ENCODE results near the gene TIMP2. TPM values are rescaled to one million over a fixed set of nuclear protein-coding genes. Genes with fewer than 3 reads are reported as not detected.
A peak's percentile ranks its signal among the peaks of the same experiment; 100 is the strongest.

TIMP2 gene
- polyA plus RNA-seq, 4 donors = 139 to 182 (median 162) TPM

DNA sequence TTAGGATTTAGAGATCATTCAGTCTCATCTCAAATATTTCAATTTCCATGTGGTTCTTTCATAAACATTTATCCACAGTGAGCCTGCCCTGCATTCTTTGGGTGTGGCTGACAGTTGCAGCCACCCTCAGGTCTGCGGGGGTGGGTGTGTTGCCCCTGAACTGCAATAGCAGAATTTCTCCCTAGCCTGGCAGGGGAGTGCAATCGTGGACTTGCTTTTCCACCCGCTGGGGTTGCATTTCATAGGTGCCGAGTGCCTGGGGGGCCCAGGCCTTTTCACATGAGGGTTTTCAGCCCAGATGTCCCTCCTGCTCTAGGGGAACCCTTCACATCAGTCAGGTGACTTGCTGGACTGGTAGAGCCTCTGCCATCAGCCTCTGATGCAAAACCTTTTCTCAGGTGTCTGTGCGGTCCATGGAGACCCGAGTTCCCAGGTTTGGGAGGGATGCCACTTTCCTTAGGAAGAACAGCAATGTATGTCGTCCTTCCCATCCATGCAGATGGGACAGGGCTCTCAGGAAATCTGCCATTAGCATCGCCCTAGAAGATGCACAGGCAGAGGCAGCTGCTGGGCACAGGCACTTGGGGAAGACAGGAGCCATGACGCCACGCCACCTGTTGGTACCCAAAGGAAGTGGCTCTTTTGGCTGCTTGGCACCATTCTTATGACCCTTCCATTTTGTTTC is 82.2 kb downstream of the TIMP2 start:
- DNase-seq (ENCODE audit: low read depth in 4 of 4, low spot score in 2 of 4) = no peak

DNA sequence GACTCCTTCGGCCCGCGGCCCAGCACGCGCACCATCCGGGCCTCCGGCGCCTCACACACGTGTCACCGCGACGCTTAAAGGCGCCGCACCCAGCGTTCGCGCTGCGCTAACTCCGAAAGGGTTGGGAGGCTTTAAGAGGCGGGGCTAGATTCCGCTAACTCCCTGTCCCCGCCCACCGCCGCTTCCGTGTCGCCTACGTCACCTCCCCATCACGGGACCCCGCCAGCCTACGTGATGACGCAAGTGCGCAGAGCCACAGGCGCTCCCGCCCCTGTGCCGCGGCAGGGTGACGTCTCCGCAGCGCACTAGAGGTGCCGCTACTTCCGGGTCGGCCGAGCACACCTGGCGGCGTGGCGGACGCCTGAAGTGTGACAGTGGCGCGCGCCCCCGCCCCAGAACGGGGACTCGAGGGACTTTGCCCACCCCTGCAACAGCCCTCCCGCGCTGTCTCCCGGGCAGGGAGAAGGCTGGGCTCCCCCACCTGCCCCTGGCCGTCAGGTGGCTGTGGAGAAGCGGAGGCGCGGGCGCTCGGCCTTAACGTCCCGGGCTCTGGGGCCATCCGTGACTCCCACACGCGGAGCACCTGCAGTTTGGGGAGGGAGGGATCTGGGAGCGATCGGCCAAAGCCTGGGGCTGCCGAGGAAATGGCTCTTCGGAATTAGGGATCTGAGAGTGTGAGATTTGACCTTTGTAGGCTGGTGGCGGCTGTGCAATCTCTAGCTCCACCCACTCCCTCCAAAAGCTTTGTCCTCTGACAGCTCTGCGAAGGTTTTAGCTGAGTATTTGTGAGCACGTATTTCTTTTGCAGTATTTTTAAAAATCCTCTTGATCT is 84.2 kb downstream of the TIMP2 start, which contains the start of gene USP36:
Gene USP36 (minus strand): TSS at position 35 of the 832 bp plus-strand sequence. CDS start 4,451 bp downstream, outside the sequence.
- peak; percentile 95 to 99 (median 98) for DNase-seq (ENCODE audit: low read depth in 4 of 4, low spot score in 2 of 4)

DNA sequence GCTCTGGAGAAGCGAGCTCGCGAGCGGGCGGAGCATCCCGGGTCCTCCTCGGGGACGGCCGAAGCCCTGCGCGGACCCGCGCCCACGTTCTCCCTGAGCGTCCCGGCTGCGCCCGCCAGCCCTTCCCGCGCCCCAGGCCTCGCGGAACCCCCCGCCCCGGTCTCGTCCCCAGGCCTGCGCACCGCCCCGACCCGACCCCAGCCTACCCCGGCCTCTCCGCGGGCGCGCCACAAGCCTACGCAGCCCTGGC is 84.7 kb downstream of the TIMP2 start:
- DNase-seq (ENCODE audit: low read depth in 4 of 4, low spot score in 2 of 4) = no peak

DNA sequence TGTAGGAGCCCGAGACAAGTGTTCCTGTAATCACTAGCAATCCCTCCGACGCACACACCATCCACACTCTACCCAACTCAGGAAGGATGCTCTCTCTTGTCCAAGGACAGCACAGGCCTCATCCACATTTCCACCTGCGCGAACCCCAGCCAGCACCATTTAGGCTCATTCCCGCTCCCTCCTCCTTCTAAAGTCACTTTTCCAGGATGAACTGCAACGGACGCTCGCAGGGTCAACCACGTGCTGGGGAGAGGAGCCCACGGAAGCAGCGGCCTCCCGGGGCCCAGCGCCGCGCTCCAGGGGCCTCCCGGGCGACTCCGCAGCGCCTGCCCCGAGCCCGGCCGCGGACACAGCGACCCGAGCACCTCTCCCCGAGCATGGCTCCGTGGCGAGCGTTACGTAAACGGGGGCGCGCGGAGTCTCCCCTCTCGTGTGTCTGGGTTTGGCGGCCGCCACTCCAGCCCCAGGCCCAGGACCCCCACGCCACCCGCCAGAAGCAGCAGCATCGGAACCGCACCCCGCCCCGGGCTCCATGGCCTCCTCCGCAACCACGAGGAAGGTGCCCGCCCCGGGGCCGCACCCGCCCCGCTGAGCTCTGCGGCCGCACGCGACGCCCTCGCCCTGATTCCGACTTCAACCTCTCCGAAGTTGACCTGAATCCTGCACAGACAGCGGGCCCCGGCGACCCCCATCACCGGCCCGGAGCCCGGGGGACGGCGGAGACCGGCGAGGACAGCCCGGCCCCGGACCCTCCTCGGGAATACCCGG is 85.2 kb downstream of the TIMP2 start:
- no peak for DNase-seq (ENCODE audit: low read depth in 4 of 4, low spot score in 2 of 4)

DNA sequence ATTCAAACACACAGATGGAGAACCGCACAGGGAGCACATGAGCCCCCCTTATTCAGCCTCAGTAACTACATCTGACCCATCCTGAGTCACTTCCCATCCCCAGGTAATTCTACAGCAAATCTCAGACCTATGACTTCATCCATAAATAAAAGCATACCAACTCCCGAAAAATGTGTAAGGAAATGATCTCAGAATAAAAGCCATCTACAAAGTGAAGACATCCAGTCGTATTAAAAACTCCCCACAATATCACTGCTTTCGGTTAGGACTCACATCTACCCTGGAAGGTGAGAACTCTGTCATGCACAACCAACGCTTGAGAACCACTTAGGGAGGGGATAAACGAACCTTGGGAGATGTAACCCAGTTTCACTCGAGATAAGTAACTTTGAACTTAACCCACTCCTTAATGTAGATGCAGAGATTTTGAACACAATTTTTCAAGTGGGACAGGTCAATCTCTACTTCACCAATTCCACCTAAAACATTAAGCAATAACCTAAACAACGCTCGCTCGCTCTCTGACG is 85.9 kb downstream of the TIMP2 start:
- DNase-seq (ENCODE audit: low read depth in 4 of 4, low spot score in 2 of 4) = no peak

DNA sequence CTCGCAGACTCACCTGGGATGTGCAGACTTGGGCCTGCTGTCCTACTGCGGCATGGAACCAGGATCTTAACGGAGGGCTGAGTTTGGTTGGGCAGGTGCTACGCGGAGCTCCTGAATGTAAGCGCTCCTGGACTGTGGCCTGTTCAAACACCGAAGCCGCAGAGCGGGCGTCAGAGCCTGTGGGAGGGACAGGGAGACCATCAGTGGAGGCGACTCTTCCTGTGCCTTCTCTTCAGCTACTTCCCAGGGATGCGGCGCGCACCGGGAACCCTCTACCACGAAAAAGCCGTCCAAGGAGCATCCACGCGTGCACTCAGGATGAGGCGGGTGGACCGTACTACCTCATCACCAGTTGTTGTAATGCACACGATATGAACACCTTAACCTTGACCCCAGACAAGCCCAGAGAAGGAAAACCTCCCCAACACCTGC is 86.6 kb downstream of the TIMP2 start:
- DNase-seq (ENCODE audit: low read depth in 4 of 4, low spot score in 2 of 4) = no peak

DNA sequence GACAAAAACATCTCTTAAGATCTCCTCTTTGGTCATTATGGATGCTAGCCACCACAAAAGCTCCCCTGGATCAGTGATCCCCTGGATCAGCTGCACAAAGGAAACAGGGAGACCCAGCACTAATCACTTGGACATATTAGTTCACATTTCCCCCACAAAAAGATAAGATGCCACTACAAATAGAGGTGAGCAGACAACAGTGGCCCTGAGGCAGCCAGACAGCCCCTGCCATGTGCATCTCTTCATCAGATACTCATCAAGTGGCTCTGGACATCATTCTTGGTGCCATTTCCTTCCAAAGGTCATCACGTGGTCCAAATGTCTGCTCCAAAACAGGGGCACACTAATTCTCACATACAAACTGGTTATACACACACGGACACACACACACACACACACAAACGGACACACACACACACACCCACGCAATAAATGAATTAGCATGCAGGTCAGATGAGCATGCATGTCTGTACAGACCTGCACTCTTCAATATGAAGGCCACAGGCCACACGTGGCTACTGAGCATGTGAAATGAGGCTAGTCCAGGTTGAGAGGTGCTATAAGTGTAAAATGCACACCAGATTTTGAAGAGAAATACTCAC is 88.7 kb downstream of the TIMP2 start:
- DNase-seq (ENCODE audit: low read depth in 4 of 4, low spot score in 2 of 4) = no peak

DNA sequence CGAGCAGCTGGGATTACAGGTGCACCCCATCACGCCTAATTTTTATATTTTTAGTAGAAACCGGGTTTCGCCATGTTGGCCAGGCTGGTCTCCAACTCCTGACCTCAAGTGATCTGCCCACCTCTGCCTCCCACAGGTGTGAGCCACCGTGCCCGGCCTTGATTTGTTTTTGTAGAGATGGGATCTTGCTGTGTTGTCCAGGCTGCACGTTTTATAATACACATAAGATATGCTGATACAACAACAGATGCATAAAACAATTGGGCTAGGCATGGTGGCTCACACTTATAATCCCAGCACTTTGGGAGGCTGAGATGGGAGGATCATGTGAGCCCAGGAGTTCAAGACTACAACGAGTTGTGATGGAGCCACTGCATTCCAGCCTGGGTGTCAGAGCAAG is 90.6 kb downstream of the TIMP2 start:
- no peak for DNase-seq (ENCODE audit: low read depth in 4 of 4, low spot score in 2 of 4)

DNA sequence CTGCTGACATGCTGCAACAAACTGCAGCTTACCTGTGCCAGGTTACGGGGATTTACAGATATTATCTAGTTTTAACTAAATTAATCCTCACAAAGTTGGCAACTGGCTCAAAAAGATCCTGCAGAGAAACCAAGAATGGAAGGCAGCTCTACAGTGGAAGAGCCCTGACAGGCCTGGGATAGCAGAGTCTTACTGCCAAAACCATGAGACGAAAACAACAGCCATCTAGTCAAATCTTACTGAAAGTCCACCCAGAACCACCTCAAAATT is 92.7 kb downstream of the TIMP2 start:
- DNase-seq (ENCODE audit: low read depth in 4 of 4, low spot score in 2 of 4) = no peak

DNA sequence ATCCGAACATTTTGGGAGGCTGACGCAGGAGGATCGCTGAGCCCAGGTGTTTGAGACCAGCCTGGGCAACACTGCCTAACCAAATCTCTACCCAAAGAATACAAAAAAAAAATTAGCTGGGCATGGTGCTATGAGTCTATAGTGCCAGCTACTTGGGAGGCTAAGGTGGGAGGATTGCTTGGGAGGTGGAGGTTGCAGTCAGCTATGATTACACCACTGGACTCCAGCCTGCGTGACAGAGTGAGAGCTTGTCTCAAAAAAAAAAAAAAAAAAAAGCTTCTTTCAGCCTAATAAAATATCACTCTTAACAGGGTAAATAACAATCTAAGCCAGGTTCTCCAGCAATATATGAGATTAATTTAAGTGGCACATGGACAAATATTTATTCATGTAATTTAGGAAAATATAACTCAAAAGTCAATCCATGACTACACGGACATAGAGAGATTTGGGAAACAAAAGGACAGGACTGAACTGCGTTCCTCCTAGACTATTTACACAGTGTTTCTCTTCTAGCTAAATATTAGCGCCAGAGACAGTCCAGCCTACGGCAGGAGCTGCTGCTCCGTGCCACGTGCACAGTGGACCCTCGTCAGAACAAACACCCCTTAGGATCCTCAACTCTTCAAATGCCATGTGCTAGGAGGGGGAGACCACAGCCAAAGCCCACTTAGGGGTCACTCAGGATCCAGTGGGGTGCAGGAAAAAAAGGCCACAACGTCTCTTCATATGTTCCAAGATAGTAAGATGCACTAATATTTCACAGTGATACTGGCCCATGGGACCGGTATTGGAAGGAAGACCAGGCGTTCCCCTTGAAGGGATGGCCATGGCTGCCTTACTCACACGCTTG is 93.3 kb downstream of the TIMP2 start:
- DNase-seq (ENCODE audit: low read depth in 4 of 4, low spot score in 2 of 4) = no peak

DNA sequence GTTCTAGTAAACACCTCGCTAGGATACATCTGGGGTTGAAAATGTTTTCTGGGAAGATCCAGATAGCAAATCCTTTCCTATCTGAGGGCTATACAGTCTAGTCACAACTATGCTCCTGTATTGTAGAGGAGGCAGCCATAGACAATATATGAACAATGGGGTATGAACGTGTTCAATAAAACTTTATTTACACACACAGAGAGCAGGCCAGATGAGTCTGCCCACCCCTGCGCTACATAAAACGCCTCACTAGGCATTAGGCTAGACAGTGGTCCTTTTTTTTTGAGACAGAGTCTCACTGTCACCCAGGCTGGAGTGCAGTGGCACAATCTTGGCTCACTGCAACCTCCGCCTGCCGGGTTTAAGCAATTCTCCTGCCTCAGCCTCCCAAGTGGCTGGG is 95.7 kb downstream of the TIMP2 start:
- DNase-seq (ENCODE audit: low read depth in 4 of 4, low spot score in 2 of 4) = no peak

DNA sequence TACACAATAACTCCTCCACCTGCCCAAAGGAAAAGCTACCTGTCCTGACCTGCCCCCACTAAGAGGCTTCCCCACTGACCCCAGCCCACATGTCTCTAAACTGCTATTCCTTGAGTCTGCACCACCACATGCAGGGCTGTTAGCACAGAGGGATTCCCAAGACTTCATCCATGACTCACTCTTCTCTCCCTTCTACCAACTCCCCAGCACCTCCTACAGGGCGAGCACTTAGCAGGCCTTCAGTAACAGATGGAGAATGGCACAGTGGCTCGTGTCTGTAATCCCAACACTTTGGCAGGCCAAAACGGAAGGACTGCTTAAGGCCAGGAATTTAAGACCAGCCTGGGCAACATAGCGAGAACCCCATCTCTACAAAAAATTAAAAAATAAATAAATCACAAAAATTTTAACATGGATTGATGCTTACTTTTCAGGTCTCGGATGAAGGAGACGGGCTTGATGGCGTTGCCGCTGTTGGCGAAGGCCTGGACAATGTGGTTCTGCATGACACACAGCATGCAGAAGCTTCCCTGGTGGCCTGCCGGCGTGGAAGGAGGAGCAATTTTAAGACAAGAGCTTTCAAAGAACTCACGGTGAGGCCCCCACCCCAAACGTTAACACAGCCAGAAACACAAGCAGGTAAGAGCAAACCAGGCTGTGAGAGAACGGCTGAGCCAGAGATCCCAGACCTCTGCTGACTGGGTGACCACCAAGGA is 96.6 kb downstream of the TIMP2 start:
- DNase-seq (ENCODE audit: low read depth in 4 of 4, low spot score in 2 of 4) = no peak

DNA sequence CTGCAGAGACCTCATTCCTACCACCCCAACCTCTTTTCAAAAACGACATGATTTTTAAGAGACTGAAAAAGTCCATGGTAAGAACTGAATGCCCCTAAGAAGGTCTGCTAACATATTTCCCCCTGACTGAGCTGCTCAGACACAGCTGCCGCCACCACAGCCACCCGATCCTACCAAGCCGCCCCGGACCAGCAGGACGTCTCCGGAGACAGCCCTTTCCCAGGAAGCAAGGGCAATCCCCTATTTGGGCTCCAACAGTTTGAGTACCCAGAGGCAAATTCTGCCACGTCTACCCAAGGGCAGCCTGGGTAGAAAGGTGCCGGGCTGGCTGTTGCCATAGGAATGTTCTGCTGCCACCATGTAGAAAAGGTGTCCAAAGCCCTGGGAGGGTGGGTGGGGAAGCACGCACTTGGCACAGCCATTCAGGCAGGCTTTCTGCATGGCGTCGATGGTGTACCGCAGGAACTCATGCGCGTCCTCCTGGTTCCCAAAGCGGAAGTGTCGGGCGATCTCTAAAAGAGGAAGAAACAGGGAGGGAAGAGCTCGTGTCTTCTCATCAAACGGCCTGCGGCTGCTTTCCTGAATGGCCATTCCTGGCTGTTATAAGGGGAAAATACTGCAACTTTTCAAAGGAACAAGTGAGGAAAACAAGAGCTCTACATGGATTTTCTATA is 98.2 kb downstream of the TIMP2 start:
- DNase-seq (ENCODE audit: low read depth in 4 of 4, low spot score in 2 of 4) = no peak

DNA sequence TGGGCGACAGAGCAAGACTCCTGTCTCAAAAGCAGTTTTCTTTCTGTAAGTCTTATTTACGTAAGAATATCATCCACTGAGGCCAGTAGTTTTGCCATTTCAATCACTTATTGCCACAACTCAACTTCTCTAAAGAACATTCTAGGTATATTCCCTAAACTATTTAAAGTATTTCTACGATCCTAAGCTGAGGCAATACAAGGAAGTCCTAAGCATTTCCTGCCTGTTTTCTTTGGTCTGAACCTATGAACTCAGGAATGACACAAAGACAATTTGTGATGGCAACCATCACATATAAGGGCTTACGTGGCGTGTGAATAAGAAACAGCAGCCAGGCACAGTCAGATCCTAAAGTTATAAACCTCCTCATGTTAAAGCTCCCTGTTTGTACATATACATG is 98.8 kb downstream of the TIMP2 start:
- no peak for DNase-seq (ENCODE audit: low read depth in 4 of 4, low spot score in 2 of 4)

DNA sequence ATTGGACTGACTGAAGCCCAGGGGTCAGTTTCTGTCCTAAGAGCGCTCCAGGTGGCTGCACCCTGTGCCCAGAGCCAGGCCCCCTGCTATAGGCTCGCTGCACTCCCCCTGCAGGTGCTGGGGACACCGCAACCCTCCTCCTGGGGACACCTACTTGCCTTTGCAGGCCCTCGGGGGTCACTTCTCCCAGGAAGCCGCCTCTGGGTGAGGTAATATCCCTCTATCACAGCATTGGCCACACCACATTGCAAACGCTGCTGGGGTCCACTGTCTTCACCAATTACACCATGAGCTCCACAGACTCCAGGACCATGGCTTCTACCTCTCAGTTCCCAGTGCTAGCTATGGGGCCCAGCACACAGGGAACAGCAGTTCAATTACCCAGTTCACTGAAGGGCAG is 99.5 kb downstream of the TIMP2 start:
- DNase-seq (ENCODE audit: low read depth in 4 of 4, low spot score in 2 of 4) = no peak

DNA sequence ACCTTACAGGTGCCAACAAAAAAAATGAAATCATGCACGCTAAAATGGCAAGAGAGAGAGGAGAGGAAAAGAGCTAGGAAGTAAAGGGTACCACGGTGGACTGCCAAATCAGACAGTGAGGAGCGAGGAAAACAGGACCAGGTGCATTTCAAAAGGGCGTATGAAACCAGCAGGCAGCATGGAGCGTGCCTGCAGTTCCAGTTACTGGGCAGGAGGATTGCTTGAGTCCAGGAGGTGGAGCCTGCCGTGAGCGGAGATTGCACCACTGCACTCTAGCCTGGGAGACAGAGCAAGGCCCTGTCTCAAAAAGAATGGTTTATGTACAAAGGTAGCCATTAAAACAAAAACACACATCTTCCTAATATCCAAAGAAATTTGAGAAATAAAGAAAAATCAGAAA is 100.9 kb downstream of the TIMP2 start:
- DNase-seq (ENCODE audit: low read depth in 4 of 4, low spot score in 2 of 4) = no peak

DNA sequence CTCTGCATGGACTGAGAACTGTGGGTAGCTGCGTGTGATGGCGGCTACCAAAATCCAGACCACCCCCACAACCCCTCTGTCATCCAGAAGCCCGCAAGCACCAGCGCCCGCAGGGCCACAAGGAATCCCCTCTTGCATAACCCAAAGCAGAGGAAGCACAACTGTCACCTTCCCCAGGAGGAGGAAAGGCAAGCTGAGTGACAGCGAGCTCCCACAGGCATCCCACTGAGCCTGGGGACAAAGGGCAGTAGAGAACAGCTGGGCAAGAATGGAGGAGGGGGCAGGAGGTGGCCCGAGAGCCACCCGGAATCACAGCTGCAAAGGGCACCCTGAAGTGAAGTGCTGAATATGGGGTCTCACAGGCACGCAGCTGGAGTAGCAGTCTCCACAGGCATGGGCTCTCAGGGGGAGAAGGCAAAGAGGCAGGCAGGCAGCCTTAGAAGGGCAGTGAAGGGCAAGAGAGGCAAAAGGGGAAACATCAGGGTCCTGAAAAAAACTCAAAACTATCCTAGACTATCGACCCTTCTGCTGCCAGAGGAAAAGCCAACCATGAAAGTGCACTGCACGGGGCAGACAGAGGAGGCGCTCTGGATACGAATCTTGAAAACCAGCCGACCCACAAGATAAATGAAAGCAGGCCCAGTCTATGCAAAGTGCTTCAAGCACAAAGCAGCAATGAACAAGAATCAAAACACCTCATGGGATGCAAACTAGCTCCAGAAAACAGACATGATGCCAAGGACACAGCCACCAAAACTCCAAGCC is 101.7 kb downstream of the TIMP2 start:
- DNase-seq (ENCODE audit: low read depth in 4 of 4, low spot score in 2 of 4) = no peak

DNA sequence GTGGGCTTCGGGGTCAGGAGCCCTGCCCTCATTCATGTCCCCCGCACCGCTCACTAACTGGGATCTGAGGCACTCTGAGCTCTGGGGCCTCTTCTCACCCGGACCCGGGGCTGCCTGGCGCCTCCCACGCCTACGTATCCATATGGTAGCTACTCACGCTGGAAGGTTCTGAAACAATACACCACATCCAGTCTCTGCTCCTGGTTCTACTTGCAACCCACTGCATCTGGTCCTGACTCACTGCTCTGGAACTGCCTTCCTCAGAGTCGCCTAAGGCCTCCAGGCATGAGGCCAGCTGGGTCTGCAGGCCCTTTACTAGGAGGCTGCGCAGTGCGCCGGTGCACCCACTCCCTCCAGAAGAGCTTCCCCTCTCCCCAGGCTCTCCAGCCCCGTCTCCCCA is 102.6 kb downstream of the TIMP2 start:
- DNase-seq (ENCODE audit: low read depth in 4 of 4, low spot score in 2 of 4) = no peak

Measured in left renal cortex interstitium (tissue), 4 donors.